H1 (cell line): ENCODE results near the gene TMEM237. TPM values are rescaled to one million over a fixed set of nuclear protein-coding genes. Genes with fewer than 3 reads are reported as not detected.

Experiments used
- CTCF ChIA-PET: fragments of 300-600 bp; sonication (Branson Sonifier 250); formaldehyde crosslinking; loops from one replicate; lab custom pipeline; 2021; ENCODE audit not compliant: partially characterized antibody; lab: Charles Lee
- POLR2A ChIA-PET: fragments of 300-600 bp; sonication (Branson Sonifier 250); formaldehyde crosslinking; loops from one replicate; lab custom pipeline; 2021; ENCODE audit warnings: inconsistent platforms; ENCODE audit not compliant: partially characterized antibody; lab: Charles Lee
- DNase-seq, 2 experiments: peaks; one replicate each; pipeline versions ENCODE4 v3.0.0 to v3.0.0-alpha.2; 2010 to 2022; ENCODE audit warnings: low spot score in 2 of 2, low read depth in 1 of 2, mixed read lengths in 1 of 2
- FAIRE-seq: peaks from 2 replicates; lab custom pipeline; 2011; peaks lifted over from hg19 to GRCh38; lab: Jason Lieb, UNC
- H2AFZ ChIP-seq: 2 replicates; pipeline ENCODE4 v1.8.1; 2012; ENCODE audit warnings: low read length, inconsistent platforms
- H2AK5ac ChIP-seq: 2 replicates; pipeline ENCODE4 v1.6.1; 2013; ENCODE audit warnings: low read depth, low read length
- H2BK120ac ChIP-seq: replicated peaks from 2 replicates; pipeline ENCODE3; 2013; ENCODE audit warnings: low read depth, low read length, inconsistent platforms
- H2BK12ac ChIP-seq: 2 replicates; pipeline ENCODE4 v1.6.1; 2013; ENCODE audit warnings: low read depth, low read length
- H2BK15ac ChIP-seq: 2 replicates; pipeline ENCODE4 v1.6.1; 2013; ENCODE audit warnings: low read length
- H2BK20ac ChIP-seq: 2 replicates; pipeline ENCODE4 v1.6.1; 2013; ENCODE audit warnings: low read length
- H2BK5ac ChIP-seq: 2 replicates; pipeline ENCODE4 v1.6.1; 2013; ENCODE audit warnings: low read depth, low read length
- H3K14ac ChIP-seq: 2 replicates; pipeline ENCODE4 v1.6.1; 2013; ENCODE audit warnings: inconsistent platforms; ENCODE audit not compliant: insufficient read length
- H3K18ac ChIP-seq: 2 replicates; pipeline ENCODE4 v1.6.1; 2013; ENCODE audit warnings: low read length; ENCODE audit errors: extremely low read depth
- H3K23ac ChIP-seq: 2 replicates; pipeline ENCODE4 v1.6.1; 2013; ENCODE audit warnings: inconsistent platforms; ENCODE audit not compliant: insufficient read length
- H3K23me2 ChIP-seq: 2 replicates; pipeline ENCODE4 v1.6.1; 2013; ENCODE audit warnings: low read depth, low read length
- H3K27ac ChIP-seq: 2 replicates; pipeline ENCODE4 v1.6.1; 2011; ENCODE audit warnings: low read depth, low read length, inconsistent platforms
- H3K27me3 ChIP-seq, 4 experiments: replicated peaks in 1 of 4; 1 replicate in 1 of 4; 2 replicates in 3 of 4; pipeline versions ENCODE4 v1.6.1 to v1.8.1; 2011 to 2013; ENCODE audit warnings: low read length in 3 of 4, mild to moderate bottlenecking in 3 of 4, inconsistent platforms in 2 of 4, mixed read lengths in 2 of 4, moderate library complexity in 1 of 4; ENCODE audit not compliant: control insufficient read depth in 3 of 4, insufficient read depth in 3 of 4; ENCODE audit errors: extremely low read depth in 1 of 4
- H3K36me3 ChIP-seq, 4 experiments: 2 replicates each; pipeline versions ENCODE4 v1.6.1 to v1.8.1; 2011 to 2013; ENCODE audit warnings: mild to moderate bottlenecking in 4 of 4, low read length in 3 of 4, moderate library complexity in 2 of 4, control low read depth in 1 of 4, inconsistent platforms in 1 of 4; ENCODE audit not compliant: insufficient read depth in 4 of 4, control insufficient read depth in 2 of 4
- H3K4ac ChIP-seq: replicated peaks from 2 replicates; pipeline ENCODE3; 2013; ENCODE audit warnings: low read length, low read depth, mixed read lengths, inconsistent platforms; ENCODE audit not compliant: insufficient read length
- H3K4me1 ChIP-seq, 4 experiments: replicated peaks in 1 of 4; 1 replicate in 1 of 4; 2 replicates in 3 of 4; pipeline versions ENCODE4 v1.6.1 to v1.8.1; 2011 to 2013; ENCODE audit warnings: low read length in 3 of 4, inconsistent platforms in 2 of 4, mixed read lengths in 1 of 4; ENCODE audit not compliant: insufficient read depth in 4 of 4, control insufficient read depth in 3 of 4
- H3K4me2 ChIP-seq, 2 experiments: 2 replicates each; pipeline versions ENCODE4 v1.6.1 to v1.8.1; 2011 to 2013; ENCODE audit warnings: low read depth in 2 of 2, low read length in 2 of 2, control low read depth in 1 of 2, inconsistent platforms in 1 of 2, mild to moderate bottlenecking in 1 of 2; ENCODE audit not compliant: insufficient read depth in 1 of 2
- H3K4me3 ChIP-seq, 4 experiments: fragments of 200-600, 300-600 bp in 1 of 4; sonication (generic), shearing (Covaris generic), sonication (Bioruptor Twin) in 1 of 4; 2 replicates each; pipeline versions ENCODE4 v1.5.1 to v1.8.1; 2011 to 2016; ENCODE audit warnings: low read length in 4 of 4, low read depth in 3 of 4, control low read depth in 2 of 4, inconsistent platforms in 2 of 4, mild to moderate bottlenecking in 2 of 4, mixed read lengths in 1 of 4, moderate library complexity in 1 of 4; ENCODE audit not compliant: insufficient read depth in 2 of 4; ENCODE audit errors: extremely low read depth in 1 of 4
- H3K56ac ChIP-seq: replicated peaks from 2 replicates; pipeline ENCODE3; 2013; ENCODE audit warnings: low read depth, mild to moderate bottlenecking, mixed read lengths, low read length, inconsistent platforms; ENCODE audit not compliant: insufficient read length
- H3K79me1 ChIP-seq: 2 replicates; pipeline ENCODE4 v1.6.1; 2013; ENCODE audit warnings: low read depth, low read length, control low read depth
- H3K79me2 ChIP-seq, 2 experiments: 2 replicates each; pipeline versions ENCODE4 v1.6.1 to v1.8.1; 2012 to 2013; ENCODE audit warnings: low read length in 2 of 2, mild to moderate bottlenecking in 2 of 2, inconsistent platforms in 1 of 2; ENCODE audit not compliant: insufficient read depth in 2 of 2, control insufficient read depth in 1 of 2
- H3K9ac ChIP-seq, 4 experiments: replicated peaks in 1 of 4; 1 replicate in 1 of 4; 2 replicates in 3 of 4; pipeline versions ENCODE4 v1.6.1 to v1.8.1; 2011 to 2013; ENCODE audit warnings: low read depth in 3 of 4, low read length in 3 of 4, control low read depth in 2 of 4, mild to moderate bottlenecking in 2 of 4, moderate library complexity in 2 of 4, inconsistent platforms in 1 of 4; ENCODE audit errors: extremely low read depth in 1 of 4
- H3K9me3 ChIP-seq, 2 experiments: 2 replicates each; pipeline versions ENCODE4 v1.6.1 to v1.8.1; 2012 to 2013; ENCODE audit warnings: mild to moderate bottlenecking in 2 of 2, moderate library complexity in 2 of 2, control low read depth in 1 of 2, inconsistent platforms in 1 of 2, low read depth in 1 of 2, low read length in 1 of 2, mixed read lengths in 1 of 2; ENCODE audit not compliant: insufficient read depth in 2 of 2
- H4K20me1 ChIP-seq, 2 experiments: replicated peaks in 1 of 2; 2 replicates each; pipeline versions ENCODE3 to v1.8.1; 2011 to 2013; ENCODE audit warnings: inconsistent platforms in 2 of 2, low read length in 2 of 2, mild to moderate bottlenecking in 1 of 2; ENCODE audit not compliant: insufficient read depth in 2 of 2, control insufficient read depth in 1 of 2
- H4K5ac ChIP-seq: 2 replicates; pipeline ENCODE4 v1.6.1; 2013; ENCODE audit warnings: low read length, low read depth, mixed read lengths, inconsistent platforms; ENCODE audit not compliant: insufficient read length
- H4K8ac ChIP-seq: 2 replicates; pipeline ENCODE4 v1.8.0; 2013; ENCODE audit warnings: mild to moderate bottlenecking, moderate library complexity, low read length, inconsistent platforms; ENCODE audit not compliant: insufficient read depth; ENCODE audit errors: extremely low read depth
- H4K91ac ChIP-seq: replicated peaks from 2 replicates; pipeline ENCODE3; 2013; ENCODE audit warnings: low read length, mixed read lengths, inconsistent platforms; ENCODE audit not compliant: insufficient read length
- BCL11A ChIP-seq, 2 experiments: IDR thresholded peaks; one replicate each; pipeline ENCODE4 v1.6.1; 2011; ENCODE audit warnings: low read depth in 2 of 2, low read length in 2 of 2, mild to moderate bottlenecking in 2 of 2
- CTBP2 ChIP-seq: IDR thresholded peaks from 2 replicates; pipeline ENCODE4 v1.7.0; 2011; ENCODE audit warnings: borderline replicate concordance, mild to moderate bottlenecking, moderate library complexity, mixed read lengths, low read length; ENCODE audit not compliant: insufficient read depth, insufficient read length
- RFX5 ChIP-seq: IDR thresholded peaks from 2 replicates; pipeline ENCODE4 v1.6.1; 2011; ENCODE audit warnings: low read depth, low read length, improper control_type of control experiment, borderline replicate concordance
- RNF2 ChIP-seq: fragments of 200-900, 300-1000 bp; sonication (generic); IDR thresholded peaks from 2 replicates; pipeline ENCODE4 v1.7.1; 2016; ENCODE audit warnings: borderline replicate concordance, low read depth, mild to moderate bottlenecking, antibody characterized with exemption, low read length; ENCODE audit not compliant: poor library complexity, severe bottlenecking; ENCODE audit errors: missing control alignments
- RXRA ChIP-seq: IDR thresholded peaks from 2 replicates; pipeline ENCODE4 v1.6.1; 2011; ENCODE audit warnings: low read depth, mild to moderate bottlenecking, low read length, moderate library complexity; ENCODE audit not compliant: insufficient read depth
- SIRT6 ChIP-seq: IDR thresholded peaks from one replicate; pipeline ENCODE4 v1.7.1; 2012; ENCODE audit warnings: low read length, inconsistent platforms
- SRF ChIP-seq: IDR thresholded peaks from 2 replicates; pipeline ENCODE4 v1.6.1; 2011; ENCODE audit warnings: mild to moderate bottlenecking, low read depth, low read length, moderate library complexity
- SUZ12 ChIP-seq: fragments of 200-600 bp; sonication (generic); IDR thresholded peaks from 2 replicates; pipeline ENCODE4 v1.6.1; 2012; ENCODE audit warnings: mild to moderate bottlenecking, inconsistent platforms, low read length, moderate library complexity, mixed read lengths
- TAF1 ChIP-seq: IDR thresholded peaks from 2 replicates; pipeline ENCODE4 v1.6.1; 2011; ENCODE audit warnings: mild to moderate bottlenecking, low read depth, low read length
- TAF7 ChIP-seq: optimal IDR thresholded peaks from 2 replicates; pipeline ENCODE3; 2011; ENCODE audit warnings: low read depth, mild to moderate bottlenecking, inconsistent platforms, low read length, moderate library complexity, borderline replicate concordance
- WGBS, 2 experiments: shearing (Covaris generic) in 1 of 2; methylation state at CpG; one replicate each; pipeline versions ENCODE4 v1.1.6 to v1.1.7; 2013 to 2015; ENCODE audit warnings: low lambda C conversion rate in 2 of 2, mixed read lengths in 2 of 2, inconsistent platforms in 1 of 2, low coverage in 1 of 2, missing lambda C conversion rate in 1 of 2; ENCODE audit not compliant: insufficient replicate concordance in 2 of 2, insufficient coverage in 1 of 2, insufficient read length in 1 of 2; ENCODE audit errors: extremely low coverage in 1 of 2, missing lambda C conversion rate in 1 of 2; 5-methylcytosine and 5-hydroxymethylcytosine counted together
- polyA plus RNA-seq, 7 experiments: library from polyadenylated mRNA; depleted of rRNA in 3 of 7; stranded (reverse) in 5 of 7; unstranded in 2 of 7; fragments of >200 nt in 5 of 7; fragments of 200-250 nt in 2 of 7; gene quantifications; 1 replicate in 5 of 7; 2 replicates in 1 of 7; 4 replicates in 1 of 7; pipeline versions ENCODE4 v1.2.1 to v1.2.3, GENCODE V29; 2011 to 2013; ENCODE audit warnings: missing spikeins in 2 of 7, mixed read lengths in 2 of 7
- total RNA-seq: library from RNA; stranded (reverse); fragmentation: NEBNext Ultra II Directional; extraction: Animal tissue kit (Norgen Biotek cat#: 25700); gene quantifications from 2 replicates; pipeline ENCODE4 v1.2.1, GENCODE V29; 2021
- TF ChIP-seq, protein P1 (sequence below), 3 experiments: IDR thresholded peaks; 1 replicate in 2 of 3; 2 replicates in 1 of 3; pipeline versions ENCODE4 v1.5.1 to v1.6.1; 2011; ENCODE audit warnings: low read length in 3 of 3, mild to moderate bottlenecking in 3 of 3, inconsistent platforms in 2 of 3, low read depth in 1 of 3, moderate library complexity in 1 of 3; ENCODE audit not compliant: insufficient read depth in 1 of 3; ENCODE audit errors: control extremely low read depth in 1 of 3

The TMEM237 gene
- total and polyA plus RNA-seq, 2 of the 8 experiments (the other 6 are each of a cell fraction or from before 2014, with no cell fraction given), result 26.1 to 41.0 TPM

DNA sequence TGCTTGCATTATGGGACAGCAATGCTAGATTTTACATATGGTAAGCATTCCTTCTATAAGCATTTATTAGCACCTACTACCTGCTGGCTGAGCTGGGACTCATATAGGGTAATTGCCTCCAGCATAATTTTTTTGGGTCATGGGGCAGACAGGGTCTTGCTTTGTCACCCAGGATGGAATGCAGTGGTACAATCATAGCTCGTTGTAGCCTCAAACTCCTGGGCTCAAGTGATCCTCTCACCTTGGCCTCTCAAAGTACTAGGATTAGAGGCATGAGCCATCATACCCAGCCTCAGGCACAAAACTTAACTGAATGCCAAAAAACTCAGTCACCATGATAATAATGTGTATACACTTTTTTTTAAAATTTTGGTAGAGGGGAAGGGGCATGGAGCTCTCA lies 35.3 kb downstream of the TMEM237 start:
- no peaks in the 10 kb centered on the region for H3K36me3 ChIP-seq
- no peak overlapping the region for H3K4ac ChIP-seq
- no peak overlapping the region for H2BK20ac ChIP-seq
- ChIA-PET CTCF (no interaction called here), POLR2A (no interaction called here)
- H3K14ac ChIP-seq, result no peak overlapping the region
- no peak overlapping the region for H3K23ac ChIP-seq
- no peaks in the 10 kb centered on the region for H3K27me3 ChIP-seq
- no peak overlapping the region for H2BK5ac ChIP-seq
- H2AK5ac ChIP-seq, result no peak overlapping the region
- whole genome bisulfite sequencing, 2 experiments, result 93% methylated on average over 1 of the region's 1 CpG; no CpG with 5 or more reads in 1 of the 2 experiments
- no peak overlapping the region for H2BK12ac ChIP-seq
- no peak for FAIRE-seq
- no peak overlapping the region for H3K4me3 ChIP-seq
- H4K20me1 ChIP-seq, result no peaks in the 10 kb centered on the region
- DNase-seq, result no peak
- no peaks in the 10 kb centered on the region for H3K23me2 ChIP-seq
- no peaks in the 10 kb centered on the region for H3K79me2 ChIP-seq
- H3K79me1 ChIP-seq, result no peaks in the 10 kb centered on the region
- no peak overlapping the region for H4K91ac ChIP-seq
- no peak overlapping the region for H3K18ac ChIP-seq
- no peak overlapping the region for H4K5ac ChIP-seq
- TF ChIP-seq SIRT6, result no peak
- TF ChIP-seq RXRA, result no peak
- no peak for TF ChIP-seq SUZ12
- TF ChIP-seq CTBP2, result no peak
- TF ChIP-seq BCL11A (IDR thresholded peaks at IDR 0.05; ENCODE audit: low read depth in 2 of 2, low read length in 2 of 2), result no peak
- TF ChIP-seq, protein P1, sequence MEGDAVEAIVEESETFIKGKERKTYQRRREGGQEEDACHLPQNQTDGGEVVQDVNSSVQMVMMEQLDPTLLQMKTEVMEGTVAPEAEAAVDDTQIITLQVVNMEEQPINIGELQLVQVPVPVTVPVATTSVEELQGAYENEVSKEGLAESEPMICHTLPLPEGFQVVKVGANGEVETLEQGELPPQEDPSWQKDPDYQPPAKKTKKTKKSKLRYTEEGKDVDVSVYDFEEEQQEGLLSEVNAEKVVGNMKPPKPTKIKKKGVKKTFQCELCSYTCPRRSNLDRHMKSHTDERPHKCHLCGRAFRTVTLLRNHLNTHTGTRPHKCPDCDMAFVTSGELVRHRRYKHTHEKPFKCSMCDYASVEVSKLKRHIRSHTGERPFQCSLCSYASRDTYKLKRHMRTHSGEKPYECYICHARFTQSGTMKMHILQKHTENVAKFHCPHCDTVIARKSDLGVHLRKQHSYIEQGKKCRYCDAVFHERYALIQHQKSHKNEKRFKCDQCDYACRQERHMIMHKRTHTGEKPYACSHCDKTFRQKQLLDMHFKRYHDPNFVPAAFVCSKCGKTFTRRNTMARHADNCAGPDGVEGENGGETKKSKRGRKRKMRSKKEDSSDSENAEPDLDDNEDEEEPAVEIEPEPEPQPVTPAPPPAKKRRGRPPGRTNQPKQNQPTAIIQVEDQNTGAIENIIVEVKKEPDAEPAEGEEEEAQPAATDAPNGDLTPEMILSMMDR (IDR thresholded peaks at IDR 0.05; ENCODE audit: control extremely low read depth in 1 of 3, insufficient read depth in 1 of 3, low read depth in 1 of 3, low read length in 3 of 3), result no peak
- TF ChIP-seq RFX5, result no peak
- TF ChIP-seq TAF1, result no peak
- TF ChIP-seq SRF, result no peak
- no peak for TF ChIP-seq TAF7
- TF ChIP-seq RNF2, result no peak
- no peak overlapping the region for H3K9ac ChIP-seq
- H3K4me1 ChIP-seq, result no peaks in the 10 kb centered on the region
- H3K27ac ChIP-seq, result no peak overlapping the region
- no peak overlapping the region for H4K8ac ChIP-seq
- H3K4me2 ChIP-seq, result no peak overlapping the region
- H2BK15ac ChIP-seq, result no peak overlapping the region
- H3K56ac ChIP-seq, result no peak overlapping the region
- H3K9me3 ChIP-seq, result peaks cover 2 to 13% of the 10 kb centered on the region in 2 experiments; a peak in 2 of 4 replicates
- H2AFZ ChIP-seq, result no peak overlapping the region
- no peak overlapping the region for H2BK120ac ChIP-seq
